ENCODE measurements around the gene RCOR2. TPM values are rescaled to one million over a fixed set of nuclear protein-coding genes. Genes with fewer than 3 reads are reported as not detected.

The RCOR2 gene
- total and polyA plus RNA-seq, 2 of the 13 experiments (the other 11 are each of a cell fraction or from before 2014, with no cell fraction given), result 8.3 to 8.5 TPM

DNA sequence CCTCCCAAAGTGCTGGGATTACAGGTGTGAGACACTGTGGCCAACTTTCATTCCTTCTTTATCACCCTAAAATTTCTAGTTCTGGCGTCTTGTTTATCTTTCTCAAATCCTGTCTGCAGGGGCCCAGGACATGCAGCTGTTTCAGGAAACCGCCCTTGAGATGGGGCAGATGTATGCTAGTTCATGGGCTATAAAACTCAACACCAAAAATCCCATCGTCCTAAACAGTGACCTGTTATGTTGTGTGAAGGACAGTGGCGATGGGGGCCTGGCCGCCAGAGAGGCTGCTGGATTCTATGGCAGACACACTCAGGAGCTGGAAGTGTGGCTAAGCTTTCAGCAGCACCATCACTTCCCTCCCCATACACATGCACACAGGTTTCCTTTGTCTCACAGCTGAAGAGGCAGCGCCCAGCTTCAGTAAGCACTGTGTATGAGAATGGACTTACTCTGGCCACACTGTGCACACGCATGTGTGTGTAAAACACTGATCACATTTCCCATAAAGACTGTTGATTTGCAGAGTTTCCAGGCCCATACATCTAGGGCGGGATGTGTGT, 41.4 kb downstream of the RCOR2 start:
- Histone ChIP-seq H3K4me1 (ENCODE audit: insufficient read depth, low read length) (peaks cover 26% of the 10 kb centered on the region), H3K27me3 (ENCODE audit: control insufficient read depth in 1 of 2, insufficient read depth in 2 of 2, low read length in 2 of 2) (no peaks in the 10 kb centered on the region), H4K20me1 (ENCODE audit: insufficient read depth, low read length) (no peaks in the 10 kb centered on the region), H3K9ac (ENCODE audit: insufficient read depth, low read depth, low read length) (no peak overlapping the region), H3K4me3 (replicated peaks in 1 of 3; ENCODE audit: insufficient read depth in 1 of 3, low read depth in 2 of 3, low read length in 3 of 3) (no peak overlapping the region), H3K79me2 (ENCODE audit: insufficient read depth, low read length) (peaks cover 39% of the 10 kb centered on the region), H3K27ac (ENCODE audit: extremely low read length, insufficient read depth, low read length) (no peak overlapping the region), H3K36me3 (replicated peaks in 1 of 2; ENCODE audit: control insufficient read depth in 1 of 2, insufficient read depth in 2 of 2, low read length in 2 of 2) (peaks cover under 1 to 19% of the 10 kb centered on the region in 2 experiments; a peak in 3 of 5 replicates), H2AFZ (ENCODE audit: low read length) (no peak overlapping the region), H3K9me3 (ENCODE audit: low read length) (no peaks in the 10 kb centered on the region), H3K4me2 (ENCODE audit: low read depth, low read length) (no peak overlapping the region)
- in situ Hi-C loops (cut with HindIII; ENCODE audit: extremely low pct_ligation_motif_present, low pct_unique_long_range_greater_than_20kb) (no loop called here), intact Hi-C loops (cut with micrococcal nuclease; ENCODE audit: unreplicated experiment) (no loop called here)
- ChIA-PET CTCF (ENCODE audit: low intra/inter-chr PET ratio, low total read pairs) (no interaction called here), POLR2A (interaction anchor here (2.2 kb wide), 1 partner anchor 12 kb away, joined by 11 read pairs; no protein-coding TSS in a partner anchor)
- ATAC-seq, result no peak
- no peak for FAIRE-seq
- TF ChIP-seq ZNF724P (CRISPR knock-in tag; IDR thresholded peaks at IDR 0.05; ENCODE audit: borderline replicate concordance) (no peak), ZSCAN5A (CRISPR knock-in tag; IDR thresholded peaks at IDR 0.05; ENCODE audit: borderline replicate concordance) (no peak), THAP9 (CRISPR knock-in tag; IDR thresholded peaks at IDR 0.05; ENCODE audit: borderline replicate concordance) (no peak), ZNF282 (IDR thresholded peaks at IDR 0.05; ENCODE audit: partially characterized antibody) (no peak), NBN (conservative IDR thresholded peaks at IDR 0.05) (no peak), CCAR2 (optimal IDR thresholded peaks at IDR 0.05; ENCODE audit: low read depth, low read length) (no peak), ZNF775 (CRISPR knock-in tag; IDR thresholded peaks at IDR 0.05; ENCODE audit: borderline replicate concordance) (no peak), TRIM24 (CRISPR knock-in tag; IDR thresholded peaks at IDR 0.05) (no peak), IKZF1 (IDR thresholded peaks at IDR 0.05) (no peak), HMG20A (CRISPR knock-in tag; IDR thresholded peaks at IDR 0.05; ENCODE audit: borderline replicate concordance) (no peak), MAF1 (CRISPR knock-in tag; IDR thresholded peaks at IDR 0.05; ENCODE audit: borderline replicate concordance) (no peak), KDM5A (IDR thresholded peaks at IDR 0.05; ENCODE audit: borderline replicate concordance, low read length) (no peak)
- TF ChIP-seq, protein P1, sequence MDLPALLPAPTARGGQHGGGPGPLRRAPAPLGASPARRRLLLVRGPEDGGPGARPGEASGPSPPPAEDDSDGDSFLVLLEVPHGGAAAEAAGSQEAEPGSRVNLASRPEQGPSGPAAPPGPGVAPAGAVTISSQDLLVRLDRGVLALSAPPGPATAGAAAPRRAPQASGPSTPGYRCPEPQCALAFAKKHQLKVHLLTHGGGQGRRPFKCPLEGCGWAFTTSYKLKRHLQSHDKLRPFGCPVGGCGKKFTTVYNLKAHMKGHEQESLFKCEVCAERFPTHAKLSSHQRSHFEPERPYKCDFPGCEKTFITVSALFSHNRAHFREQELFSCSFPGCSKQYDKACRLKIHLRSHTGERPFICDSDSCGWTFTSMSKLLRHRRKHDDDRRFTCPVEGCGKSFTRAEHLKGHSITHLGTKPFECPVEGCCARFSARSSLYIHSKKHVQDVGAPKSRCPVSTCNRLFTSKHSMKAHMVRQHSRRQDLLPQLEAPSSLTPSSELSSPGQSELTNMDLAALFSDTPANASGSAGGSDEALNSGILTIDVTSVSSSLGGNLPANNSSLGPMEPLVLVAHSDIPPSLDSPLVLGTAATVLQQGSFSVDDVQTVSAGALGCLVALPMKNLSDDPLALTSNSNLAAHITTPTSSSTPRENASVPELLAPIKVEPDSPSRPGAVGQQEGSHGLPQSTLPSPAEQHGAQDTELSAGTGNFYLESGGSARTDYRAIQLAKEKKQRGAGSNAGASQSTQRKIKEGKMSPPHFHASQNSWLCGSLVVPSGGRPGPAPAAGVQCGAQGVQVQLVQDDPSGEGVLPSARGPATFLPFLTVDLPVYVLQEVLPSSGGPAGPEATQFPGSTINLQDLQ (CRISPR knock-in tag; IDR thresholded peaks at IDR 0.05), result no peak
- TF ChIP-seq, protein P2, sequence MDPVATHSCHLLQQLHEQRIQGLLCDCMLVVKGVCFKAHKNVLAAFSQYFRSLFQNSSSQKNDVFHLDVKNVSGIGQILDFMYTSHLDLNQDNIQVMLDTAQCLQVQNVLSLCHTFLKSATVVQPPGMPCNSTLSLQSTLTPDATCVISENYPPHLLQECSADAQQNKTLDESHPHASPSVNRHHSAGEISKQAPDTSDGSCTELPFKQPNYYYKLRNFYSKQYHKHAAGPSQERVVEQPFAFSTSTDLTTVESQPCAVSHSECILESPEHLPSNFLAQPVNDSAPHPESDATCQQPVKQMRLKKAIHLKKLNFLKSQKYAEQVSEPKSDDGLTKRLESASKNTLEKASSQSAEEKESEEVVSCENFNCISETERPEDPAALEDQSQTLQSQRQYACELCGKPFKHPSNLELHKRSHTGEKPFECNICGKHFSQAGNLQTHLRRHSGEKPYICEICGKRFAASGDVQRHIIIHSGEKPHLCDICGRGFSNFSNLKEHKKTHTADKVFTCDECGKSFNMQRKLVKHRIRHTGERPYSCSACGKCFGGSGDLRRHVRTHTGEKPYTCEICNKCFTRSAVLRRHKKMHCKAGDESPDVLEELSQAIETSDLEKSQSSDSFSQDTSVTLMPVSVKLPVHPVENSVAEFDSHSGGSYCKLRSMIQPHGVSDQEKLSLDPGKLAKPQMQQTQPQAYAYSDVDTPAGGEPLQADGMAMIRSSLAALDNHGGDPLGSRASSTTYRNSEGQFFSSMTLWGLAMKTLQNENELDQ (CRISPR knock-in tag; IDR thresholded peaks at IDR 0.05; ENCODE audit: borderline replicate concordance), result no peak
- BruUV-seq (replicated peaks), result no TSS peak
- 95% methylated on average over 8 of the region's 8 CpGs for WGBS (ENCODE audit: low lambda C conversion rate)
- no peak for DNase-seq (ENCODE audit: low spot score)

Measured in HepG2 (cell line).